ENCODE results near the gene SUFU. TPM values are rescaled to one million over a fixed set of nuclear protein-coding genes. Genes with fewer than 3 reads are reported as not detected.

Gene SUFU
- total and polyA plus RNA-seq, 2 of the 4 experiments (the other 2 are of a cell fraction), result 2.2 to 11.0 TPM

DNA sequence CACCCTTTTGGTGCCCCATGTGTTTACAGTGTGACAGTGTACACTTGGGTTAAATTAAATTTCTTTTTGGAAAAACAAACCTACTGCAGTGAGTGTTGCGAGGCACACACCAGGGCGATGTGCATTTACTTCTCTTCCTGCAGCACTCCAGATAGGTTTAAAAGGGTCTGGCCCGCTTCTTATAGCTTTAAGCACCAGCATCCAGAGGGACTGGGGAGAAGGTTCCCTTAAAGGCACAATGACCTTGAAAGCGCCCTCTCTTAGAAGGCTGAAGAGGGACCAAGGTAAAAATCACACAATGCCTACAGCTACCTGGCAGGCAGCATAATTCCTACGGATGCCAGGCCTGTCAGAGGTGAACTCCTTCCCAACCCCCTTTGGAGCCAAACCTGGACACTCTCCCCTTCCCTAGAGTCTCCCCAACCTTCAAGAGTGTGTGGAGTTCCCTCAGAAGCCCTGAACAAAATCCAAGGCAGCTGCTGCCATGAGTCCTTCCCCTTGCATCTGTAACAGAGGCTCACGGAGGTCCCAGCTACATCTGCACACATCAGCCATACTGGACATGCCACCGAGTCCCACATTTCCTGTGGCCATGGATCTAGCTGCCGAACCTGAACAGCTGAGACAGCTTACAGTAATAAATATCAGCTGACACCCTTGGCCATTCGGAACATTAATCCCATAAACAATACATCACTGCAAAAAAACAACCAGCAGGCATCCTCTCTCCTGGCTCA is 173.7 kb downstream of the SUFU start (continued):
- TF ChIP-seq FOS (IDR thresholded peaks at IDR 0.05; ENCODE audit: low read depth, low read length), result no peak
- TF ChIP-seq POLR2A (IDR thresholded peaks at IDR 0.05; ENCODE audit: low read depth, low read length), result no peak
- TF ChIP-seq RFX5 (IDR thresholded peaks at IDR 0.05; ENCODE audit: low read depth, low read length), result no peak
- TF ChIP-seq MXI1 (IDR thresholded peaks at IDR 0.05; ENCODE audit: borderline replicate concordance, low read depth, low read length), result no peak
- TF ChIP-seq NFE2L2 (IDR thresholded peaks at IDR 0.05; ENCODE audit: low read depth, low read length), result no peak
- TF ChIP-seq RCOR1 (IDR thresholded peaks at IDR 0.05; ENCODE audit: insufficient replicate concordance, low read length), result no peak
- TF ChIP-seq MAFK (IDR thresholded peaks at IDR 0.05; ENCODE audit: low read depth, low read length), result no peak
- no peak for TF ChIP-seq BHLHE40 (IDR thresholded peaks at IDR 0.05; ENCODE audit: low read depth, low read length)

Data from IMR-90 (cell line).